Naive thymus-derived CD8-positive, alpha-beta T cell (primary cell): ENCODE measurements around the gene APOA1. TPM values are rescaled to one million over a fixed set of nuclear protein-coding genes. Genes with fewer than 3 reads are reported as not detected.
"Not testable (repeated sequence)": the region's sequence is repeated elsewhere in the genome, so short reads cannot be mapped to it uniquely, and the experiment has no call there.

ENCODE experiments used
- ATAC-seq, 2 donors: fragments of 150-1000 bp; cut with Tn5 transposase in 1 of 2; sonication (Bioruptor Pico), chemical (Tn5 transposase) in 1 of 2; 1 replicate in 1 of 2; 2 replicates in 1 of 2; pipeline ENCODE4 v1.10.0; 2021; ENCODE audit warnings: mild to moderate bottlenecking in 2 of 2, moderate library complexity in 2 of 2
- POLR2A ChIA-PET: fragments of 350-600 bp; sonication (Branson Sonifier 250); formaldehyde crosslinking; loops from one replicate; lab custom pipeline; 2021; ENCODE audit warnings: antibody characterized with exemption; lab: Charles Lee
- DNase-seq, 10 donors: peaks; one replicate each; pipeline versions ENCODE4 v3.0.0 to v3.0.0-alpha.2; 2020 to 2022
- H3K27ac Mint-ChIP-seq, 10 donors: one replicate each; pipeline ENCODE4 v1.8.0; 2020 to 2022; ENCODE audit warnings: mild to moderate bottlenecking in 10 of 10, mixed read lengths in 10 of 10, moderate library complexity in 4 of 10, inconsistent platforms in 1 of 10
- H3K27me3 Mint-ChIP-seq, 5 donors: one replicate each; pipeline ENCODE4 v1.8.0; 2021 to 2022; ENCODE audit warnings: mixed read lengths in 5 of 5
- H3K36me3 Mint-ChIP-seq, 3 donors: one replicate each; pipeline ENCODE4 v1.8.0; 2020 to 2022; ENCODE audit warnings: mixed read lengths in 3 of 3, mild to moderate bottlenecking in 2 of 3, inconsistent platforms in 1 of 3
- H3K4me1 Mint-ChIP-seq, 4 donors: one replicate each; pipeline ENCODE4 v1.8.0; 2021 to 2022; ENCODE audit warnings: mixed read lengths in 4 of 4
- H3K4me3 Mint-ChIP-seq, 10 donors: one replicate each; pipeline ENCODE4 v1.8.0; 2020 to 2022; ENCODE audit warnings: mild to moderate bottlenecking in 10 of 10, mixed read lengths in 10 of 10, moderate library complexity in 6 of 10, inconsistent platforms in 1 of 10
- H3K9me3 Mint-ChIP-seq, 9 donors: one replicate each; pipeline ENCODE4 v1.8.0; 2020 to 2022; ENCODE audit warnings: mixed read lengths in 9 of 9, mild to moderate bottlenecking in 3 of 9, inconsistent platforms in 1 of 9, moderate library complexity in 1 of 9
- polyA plus RNA-seq, 3 donors: library from polyadenylated mRNA; unstranded; fragments of 300-500 nt; fragmentation: Illumina TruSeq; gene quantifications; one replicate each; pipeline ENCODE4 v1.2.3, GENCODE V29; 2021
- total RNA-seq, 8 experiments: library from RNA in 2 of 8; stranded (reverse) in 2 of 8; gene quantifications; one replicate each; pipeline ENCODE4 v1.2.3 and lab custom pipeline; 2021 to 2026

Gene APOA1
- total and polyA plus RNA-seq, 5 experiments from 2014 or later, result 0.17 to 1.3 (median 0.29) TPM

- Mint-ChIP-seq H3K27ac (peak overlapping the region in 3 of 10 donors; percentile 37 to 67 (median 47)), H3K4me3 (no peak overlapping the region), H3K27me3 (no peaks in the 10 kb centered on the region), H3K9me3 (no peaks in the 10 kb centered on the region), H3K4me1 (peaks cover 2 to 6% (median 5%) of the 10 kb centered on the region in 4 donors), H3K36me3 (peaks cover 0 to 25% (median 9%) of the 10 kb centered on the region in 3 donors)
- DNase-seq, result no peak
- no peak for ATAC-seq
- POLR2A ChIA-PET, result no interaction called here
These were observed 3.4 kb upstream of the APOA1 start for GRCh38 chr11:116840746-116841296.

- H3K27ac Mint-ChIP-seq, result no peak overlapping the region
- no peaks in the 10 kb centered on the region for H3K27me3 Mint-ChIP-seq
- H3K4me3 Mint-ChIP-seq, result no peak overlapping the region
- POLR2A ChIA-PET, result no interaction called here
- H3K4me1 Mint-ChIP-seq, result peaks cover 2 to 11% (median 7%) of the 10 kb centered on the region in 4 donors
- no peaks in the 10 kb centered on the region for H3K9me3 Mint-ChIP-seq
- H3K36me3 Mint-ChIP-seq, result peaks cover 0 to 19% (median 5%) of the 10 kb centered on the region in 3 donors
- ATAC-seq (no peak), DNase-seq (no peak)
These were observed 2.9 kb upstream of the APOA1 start for GRCh38 chr11:116840224-116840745.

- H3K27me3 Mint-ChIP-seq, result no peaks in the 10 kb centered on the region
- H3K4me1 Mint-ChIP-seq, result peaks cover 5 to 18% (median 15%) of the 10 kb centered on the region in 4 donors
- peak overlapping the region in 1 of 10 donors; percentile 18 for H3K4me3 Mint-ChIP-seq
These were observed 1.1 kb upstream of the APOA1 start for GRCh38 chr11:116838321-116839084.

DNA sequence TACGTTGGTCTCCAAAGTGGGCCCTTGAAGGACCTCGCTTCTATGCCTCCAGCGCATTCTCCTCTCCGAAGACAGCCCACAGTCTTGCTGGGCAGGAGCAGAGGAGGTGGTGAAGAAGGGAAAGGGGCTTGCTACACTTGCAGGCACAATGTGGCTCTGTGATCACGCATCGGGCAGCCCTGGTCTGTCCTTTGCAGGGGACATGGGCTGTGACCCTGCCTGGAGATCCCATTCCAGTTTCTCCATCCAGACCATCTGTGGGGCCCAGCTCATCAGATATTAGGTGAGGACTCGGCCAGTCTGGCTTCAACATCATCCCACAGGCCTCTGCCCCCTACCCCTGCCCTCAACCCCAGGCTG is 810 bp downstream of the APOA1 start:
- Mint-ChIP-seq H3K36me3 (no peaks in the 10 kb centered on the region), H3K4me3 (peak overlapping the region in 2 of 10 donors; percentile 6 to 85), H3K9me3 (no peaks in the 10 kb centered on the region), H3K4me1 (peaks cover 5 to 18% (median 15%) of the 10 kb centered on the region in 4 donors), H3K27ac (no peak overlapping the region), H3K27me3 (no peaks in the 10 kb centered on the region)
- POLR2A ChIA-PET, result interaction anchor here (0.8 to 5.7 kb wide), 7 partner anchors 12 to 261 kb away, joined by 3 to 60 read pairs (median 8); partner anchors contain the start of genes APOA5, BUD13, SIK3 and ZPR1
- no peak for ATAC-seq
- no peak for DNase-seq

More at GRCh38 chr11:116838321-116839084, 1.1 kb upstream of the APOA1 start:
- H3K9me3 Mint-ChIP-seq, result no peaks in the 10 kb centered on the region
- DNase-seq (no peak), ATAC-seq (no peak)
- POLR2A ChIA-PET, result interaction anchor here (5.7 kb wide), 1 partner anchor 15 kb away, joined by 60 read pairs; no protein-coding TSS in a partner anchor
- H3K36me3 Mint-ChIP-seq, result peaks cover 0 to 6% (median 0%) of the 10 kb centered on the region in 3 donors
- no peak overlapping the region for H3K27ac Mint-ChIP-seq

GRCh38 chr11:116835791-116836631 is 1.4 kb downstream of the APOA1 start:
- POLR2A ChIA-PET, result interaction anchor here (0.8 to 5.7 kb wide), 11 partner anchors 13 to 395 kb away, joined by 3 to 60 read pairs (median 6); partner anchors contain the start of genes APOA5, BUD13, PAFAH1B2 and PCSK7
- Mint-ChIP-seq H3K27ac (peak overlapping the region in 8 of 10 donors; percentile 60 to 91 (median 80)), H3K9me3 (no peaks in the 10 kb centered on the region), H3K36me3 (no peaks in the 10 kb centered on the region), H3K4me1 (peaks cover 5 to 18% (median 15%) of the 10 kb centered on the region in 4 donors), H3K4me3 (peak overlapping the region; percentile 66 to 88 (median 82)), H3K27me3 (no peaks in the 10 kb centered on the region)
- ATAC-seq, result peak; percentile 92 to 96
- DNase-seq, result peak; percentile 71 to 89 (median 80)

DNA sequence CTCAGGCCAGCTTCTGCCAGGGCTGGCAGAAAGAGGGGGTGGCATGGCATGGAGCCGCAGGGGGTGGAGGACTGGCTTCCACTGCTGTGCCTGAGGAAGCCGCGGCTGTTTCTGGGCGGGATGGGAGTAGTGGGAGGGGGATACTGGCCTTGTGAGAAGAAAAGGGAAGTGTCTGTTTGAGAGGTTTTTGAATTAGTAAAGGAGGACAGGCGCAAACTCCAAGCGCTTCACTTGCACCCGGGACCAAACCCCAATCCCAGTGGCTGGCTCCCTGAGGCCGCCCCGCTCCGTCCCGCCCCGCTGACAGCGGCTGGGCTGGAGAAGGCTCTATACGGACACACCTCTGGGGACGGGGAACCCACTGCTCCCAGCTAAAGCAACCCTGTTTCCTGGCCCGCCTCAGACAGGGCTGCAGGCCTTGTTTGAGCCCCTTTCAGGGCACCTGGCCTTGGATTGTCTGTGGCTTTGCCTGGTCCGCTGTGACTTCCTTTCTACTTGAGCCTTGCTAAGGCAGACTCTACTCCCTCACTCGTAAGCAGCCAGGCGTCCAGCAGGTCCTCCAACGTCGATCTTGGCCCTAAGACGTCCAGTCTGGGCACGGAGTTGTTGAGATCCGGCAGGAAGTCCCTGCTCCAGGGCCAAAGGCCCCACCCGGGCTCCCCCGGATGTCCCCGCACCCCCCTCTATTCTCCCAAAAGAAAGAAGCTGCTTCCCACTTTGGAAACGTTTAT is 2.2 kb downstream of the APOA1 start:
- Mint-ChIP-seq H3K36me3 (no peaks in the 10 kb centered on the region), H3K4me1 (peaks cover 5 to 18% (median 14%) of the 10 kb centered on the region in 4 donors), H3K9me3 (no peaks in the 10 kb centered on the region), H3K27ac (peak overlapping the region in 7 of 10 donors; percentile 31 to 87 (median 81)), H3K27me3 (no peaks in the 10 kb centered on the region), H3K4me3 (peak overlapping the region; percentile 66 to 88 (median 82))
- peak in 1 of 10 donors; percentile 17 for DNase-seq
- peak in 1 of 2 donors; percentile 21 for ATAC-seq
- POLR2A ChIA-PET, result interaction anchor here (0.9 to 5.7 kb wide), 10 partner anchors 18 to 396 kb away, joined by 3 to 60 read pairs (median 8); partner anchors contain the start of genes APOA5, BUD13, PAFAH1B2 and PCSK7

DNA sequence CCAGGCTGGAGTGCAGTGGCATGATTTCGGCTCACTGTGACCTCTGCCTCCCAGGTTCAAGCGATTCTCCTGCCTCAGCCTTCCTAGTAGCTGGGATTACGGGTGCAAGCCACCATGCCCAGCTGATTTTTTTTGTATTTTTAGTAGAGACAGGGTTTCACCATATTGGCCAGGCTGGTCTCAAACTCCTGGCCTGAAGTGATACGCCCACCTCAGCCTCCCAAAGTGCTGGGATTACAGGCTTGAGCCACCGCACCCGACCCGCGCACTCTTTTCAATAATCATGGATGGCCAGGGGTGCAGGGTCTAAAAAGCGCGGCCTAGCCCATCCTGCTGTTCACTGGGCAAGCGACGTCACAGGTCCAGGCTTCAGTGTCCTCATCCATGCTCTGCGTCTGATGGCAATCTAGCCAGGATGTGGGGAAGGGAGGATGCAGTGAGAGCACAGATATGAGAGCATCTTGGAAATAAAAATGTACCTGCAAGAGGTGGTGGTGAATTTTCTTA is 2.8 kb downstream of the APOA1 start:
- peak overlapping the region in 5 of 10 donors; percentile 31 to 81 (median 54) for H3K27ac Mint-ChIP-seq

DNA sequence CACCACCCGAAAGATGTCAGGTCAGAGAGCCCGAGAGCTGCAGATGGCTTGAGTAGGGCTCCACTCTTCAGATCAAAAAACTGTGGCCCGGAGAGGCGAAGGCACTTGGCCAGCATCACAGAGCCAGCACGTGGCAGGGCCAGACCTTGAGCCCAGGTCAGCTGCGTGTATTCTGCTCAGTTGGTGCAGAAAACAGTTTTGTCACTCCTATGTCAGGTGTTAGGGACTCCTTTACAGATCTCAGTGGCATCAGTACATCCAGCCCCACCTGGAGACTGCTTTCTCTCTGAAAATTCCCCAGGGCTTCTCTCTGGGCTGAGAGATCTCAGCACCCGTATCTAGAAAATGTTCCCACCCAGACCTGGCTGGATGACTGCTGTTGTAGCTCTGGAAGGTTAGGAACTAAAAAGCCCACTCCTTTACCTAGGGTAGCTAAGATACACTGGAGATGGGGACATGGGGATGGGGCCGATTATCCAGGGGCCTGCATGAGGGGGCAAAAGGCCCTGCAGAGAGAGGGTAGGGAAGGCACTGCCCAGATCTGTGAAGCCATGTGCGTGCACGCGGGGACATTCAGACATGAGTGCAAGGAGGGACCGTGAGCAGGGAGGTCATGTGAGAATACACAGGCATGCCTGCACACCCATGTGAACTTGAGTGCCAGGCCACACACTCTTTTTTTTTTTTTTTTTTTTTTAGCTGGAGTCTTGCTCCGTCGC is 3.4 kb downstream of the APOA1 start:
- ATAC-seq, result no peak
- Mint-ChIP-seq H3K27me3 (no peaks in the 10 kb centered on the region), H3K4me1 (peaks cover 5 to 18% (median 14%) of the 10 kb centered on the region in 4 donors), H3K36me3 (no peaks in the 10 kb centered on the region), H3K27ac (peak overlapping the region in 3 of 10 donors; percentile 27 to 66 (median 38)), H3K4me3 (peak overlapping the region in 7 of 10 donors; percentile 24 to 51 (median 38)), H3K9me3 (no peaks in the 10 kb centered on the region)
- no peak for DNase-seq
- POLR2A ChIA-PET, result interaction anchor here (1.0 to 5.7 kb wide), 3 partner anchors 19 to 261 kb away, joined by 4 to 60 read pairs (median 9); no protein-coding TSS in a partner anchor

More for the DNA sequence above, 2.8 kb downstream of the APOA1 start:
- not testable (repeated sequence) for H3K36me3 Mint-ChIP-seq, H3K9me3 Mint-ChIP-seq, DNase-seq, H3K27me3 Mint-ChIP-seq, ATAC-seq
- POLR2A ChIA-PET, result interaction anchor here (1.0 to 5.7 kb wide), 5 partner anchors 19 to 261 kb away, joined by 4 to 60 read pairs (median 20); partner anchors contain the start of genes APOA5 and ZPR1
- Mint-ChIP-seq H3K4me3 (peak overlapping the region in 9 of 10 donors; percentile 37 to 82 (median 63)), H3K4me1 (peaks cover 5 to 18% (median 14%) of the 10 kb centered on the region in 4 donors)

GRCh38 chr11:116833491-116833815 is 4.0 kb downstream of the APOA1 start:
- POLR2A ChIA-PET, result interaction anchor here (1.0 to 5.7 kb wide), 2 partner anchors 20 to 262 kb away, joined by 4 to 60 read pairs; no protein-coding TSS in a partner anchor
- Mint-ChIP-seq H3K36me3 (no peaks in the 10 kb centered on the region), H3K4me3 (no peak overlapping the region), H3K27ac (peak overlapping the region in 1 of 10 donors; percentile 4), H3K4me1 (peaks cover 5 to 18% (median 14%) of the 10 kb centered on the region in 4 donors), H3K27me3 (no peaks in the 10 kb centered on the region), H3K9me3 (no peaks in the 10 kb centered on the region)
- DNase-seq (no peak), ATAC-seq (no peak)

DNA sequence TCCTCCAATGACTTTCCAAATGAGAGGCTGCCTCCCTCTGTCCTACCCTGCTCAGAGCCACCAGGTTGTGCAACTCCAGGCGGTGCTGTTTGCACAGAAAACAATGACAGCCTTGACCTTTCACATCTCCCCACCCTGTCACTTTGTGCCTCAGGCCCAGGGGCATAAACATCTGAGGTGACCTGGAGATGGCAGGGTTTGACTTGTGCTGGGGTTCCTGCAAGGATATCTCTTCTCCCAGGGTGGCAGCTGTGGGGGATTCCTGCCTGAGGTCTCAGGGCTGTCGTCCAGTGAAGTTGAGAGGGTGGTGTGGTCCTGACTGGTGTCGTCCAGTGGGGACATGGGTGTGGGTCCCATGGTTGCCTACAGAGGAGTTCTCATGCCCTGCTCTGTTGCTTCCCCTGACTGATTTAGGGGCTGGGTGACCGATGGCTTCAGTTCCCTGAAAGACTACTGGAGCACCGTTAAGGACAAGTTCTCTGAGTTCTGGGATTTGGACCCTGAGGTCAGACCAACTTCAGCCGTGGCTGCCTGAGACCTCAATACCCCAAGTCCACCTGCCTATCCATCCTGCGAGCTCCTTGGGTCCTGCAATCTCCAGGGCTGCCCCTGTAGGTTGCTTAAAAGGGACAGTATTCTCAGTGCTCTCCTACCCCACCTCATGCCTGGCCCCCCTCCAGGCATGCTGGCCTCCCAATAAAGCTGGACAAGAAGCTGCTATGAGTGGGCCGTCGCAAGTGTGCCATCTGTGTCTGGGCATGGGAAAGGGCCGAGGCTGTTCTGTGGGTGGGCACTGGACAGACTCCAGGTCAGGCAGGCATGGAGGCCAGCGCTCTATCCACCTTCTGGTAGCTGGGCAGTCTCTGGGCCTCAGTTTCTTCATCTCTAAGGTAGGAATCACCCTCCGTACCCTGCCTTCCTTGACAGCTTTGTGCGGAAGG is 4.8 kb downstream of the APOA1 start:
- no peaks in the 10 kb centered on the region for H3K36me3 Mint-ChIP-seq
- no peak overlapping the region for H3K4me3 Mint-ChIP-seq
- H3K9me3 Mint-ChIP-seq, result no peaks in the 10 kb centered on the region
- DNase-seq (no peak), ATAC-seq (no peak)
- H3K27me3 Mint-ChIP-seq, result no peaks in the 10 kb centered on the region
- H3K4me1 Mint-ChIP-seq, result peaks cover 5 to 18% (median 14%) of the 10 kb centered on the region in 4 donors
- POLR2A ChIA-PET, result interaction anchor here (5.7 kb wide), 1 partner anchor 21 kb away, joined by 60 read pairs; no protein-coding TSS in a partner anchor
- peak overlapping the region in 1 of 10 donors; percentile 90 for H3K27ac Mint-ChIP-seq
